GM21825 (cell line): ENCODE measurements around the gene ERC1.

Source experiments
- ATAC-seq: cut with Tn5 transposase; IDR thresholded peaks from one replicate; pipeline ENCODE4 v1.9.1; 2021; ENCODE audit warnings: mild to moderate bottlenecking, moderate library complexity; ENCODE audit not compliant: unreplicated experiment

ERC1 gene

DNA sequence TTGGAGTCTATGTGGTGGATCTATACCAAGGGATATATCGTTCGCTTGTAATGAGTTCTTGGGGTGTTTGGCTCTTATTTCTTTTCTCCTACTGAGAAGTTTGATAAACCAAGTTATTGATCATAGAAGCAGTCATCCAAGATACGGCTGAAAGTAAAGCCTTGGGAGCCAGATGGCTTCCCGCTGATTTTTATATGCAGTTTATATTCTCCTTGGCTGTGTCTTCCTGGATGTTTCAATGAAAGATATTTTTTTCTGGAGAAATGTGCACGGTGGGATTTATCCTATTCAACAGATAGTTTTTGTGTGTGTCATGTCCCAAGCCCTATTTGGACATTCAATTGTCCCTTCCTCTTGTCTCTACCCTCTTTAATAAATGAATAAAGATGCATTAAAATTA lies 289.0 kb downstream of the ERC1 start:
- ATAC-seq = no peak

DNA sequence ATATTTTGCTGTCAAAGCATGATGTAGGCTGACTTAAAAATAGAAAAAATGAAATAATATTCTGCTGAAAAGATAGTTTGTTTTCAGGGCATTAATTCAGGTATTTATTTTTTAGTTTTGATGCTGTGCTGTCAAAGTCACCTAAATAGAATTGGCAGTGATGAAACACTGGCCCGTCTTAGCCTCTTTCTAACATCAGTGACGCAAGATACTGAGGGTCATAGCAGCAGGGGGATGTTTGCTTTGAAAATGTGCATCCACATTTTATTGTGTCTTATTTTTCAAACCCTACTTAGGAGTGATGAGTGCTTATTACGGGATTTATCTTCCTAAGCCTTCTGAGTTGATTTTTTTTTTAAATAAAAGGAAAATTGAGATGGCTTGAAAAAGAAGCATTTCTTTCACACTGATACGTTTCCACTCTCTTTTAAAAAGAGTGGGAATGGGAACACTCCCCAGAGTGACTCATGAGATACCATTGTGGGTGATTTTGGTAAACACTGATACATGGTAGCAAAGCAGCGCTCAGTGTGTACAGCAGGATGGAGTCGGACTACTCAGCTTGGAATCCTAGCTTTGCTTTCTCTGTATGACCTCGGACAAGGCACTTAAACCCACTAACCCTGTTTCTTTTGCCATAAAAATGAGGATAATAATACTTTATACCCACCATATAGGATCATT lies 290.8 kb downstream of the ERC1 start:
- ATAC-seq = no peak

DNA sequence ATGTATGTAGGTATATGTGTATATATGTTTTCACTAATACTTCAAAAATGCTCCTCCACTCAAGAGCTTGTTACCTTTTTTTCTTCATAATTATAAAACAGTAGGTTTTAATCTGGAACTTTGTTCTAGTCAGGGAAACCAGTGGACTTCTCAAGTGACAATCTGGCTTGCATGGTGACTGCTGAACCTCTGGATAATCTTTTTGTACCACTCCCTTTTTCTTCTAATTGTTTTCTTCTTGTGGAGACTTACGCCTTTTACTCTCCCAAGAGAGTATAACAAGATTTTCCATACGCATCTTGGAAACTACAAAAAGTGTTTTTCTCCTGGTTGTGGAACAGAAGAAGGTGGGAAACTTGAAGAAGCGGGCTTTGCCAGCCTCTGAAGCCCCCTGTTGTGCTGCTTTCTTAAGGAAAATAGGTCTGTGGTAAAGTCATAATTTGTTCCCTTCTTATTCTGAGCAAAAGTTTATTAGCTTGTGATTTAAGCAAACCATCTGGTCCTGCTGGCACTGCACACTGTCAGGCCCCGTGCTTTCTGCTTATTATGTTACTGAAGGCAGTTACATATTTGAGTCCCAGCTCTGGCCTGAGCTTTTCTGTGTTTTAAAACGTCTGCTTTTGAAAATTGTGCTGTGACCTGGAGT lies 291.8 kb downstream of the ERC1 start:
- no peak for ATAC-seq

DNA sequence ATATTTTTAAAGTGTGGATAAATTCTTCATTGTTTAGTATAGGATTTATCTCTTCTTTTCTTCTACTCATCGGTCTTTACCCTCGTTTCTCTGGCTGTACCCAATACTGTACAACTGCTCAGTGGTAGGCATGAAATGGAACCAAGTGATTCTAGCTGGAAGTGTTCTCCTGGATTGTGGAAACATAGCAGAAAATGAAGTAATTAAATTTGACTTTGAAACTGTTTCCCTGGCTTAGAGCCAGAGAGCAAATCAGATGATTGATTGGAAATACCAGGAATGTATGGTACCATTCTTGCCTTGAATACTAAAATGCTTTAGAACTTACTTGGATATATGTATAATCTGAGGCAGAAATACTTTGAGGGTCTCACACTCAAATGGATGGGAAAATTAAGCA lies 292.3 kb downstream of the ERC1 start:
- no peak for ATAC-seq

DNA sequence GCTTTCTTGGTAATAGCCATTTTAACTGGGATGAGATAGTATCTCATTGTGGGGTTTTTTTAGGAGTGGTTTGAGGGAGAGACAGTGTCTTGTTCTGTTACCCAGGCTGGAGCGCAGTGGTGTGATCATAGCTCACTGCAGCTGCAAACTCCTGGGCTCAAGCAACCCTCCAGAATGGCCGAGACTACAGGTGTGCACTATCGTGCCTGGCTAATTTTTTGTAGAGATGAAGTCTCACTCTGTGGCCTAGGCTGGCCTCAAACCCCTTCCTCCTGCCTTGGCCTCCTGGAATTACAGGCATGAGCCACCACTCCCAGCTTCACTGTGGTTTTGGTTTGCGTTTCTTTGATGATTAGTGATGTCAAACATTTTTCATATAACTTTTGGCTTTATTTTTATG lies 293.6 kb downstream of the ERC1 start:
- no peak for ATAC-seq

DNA sequence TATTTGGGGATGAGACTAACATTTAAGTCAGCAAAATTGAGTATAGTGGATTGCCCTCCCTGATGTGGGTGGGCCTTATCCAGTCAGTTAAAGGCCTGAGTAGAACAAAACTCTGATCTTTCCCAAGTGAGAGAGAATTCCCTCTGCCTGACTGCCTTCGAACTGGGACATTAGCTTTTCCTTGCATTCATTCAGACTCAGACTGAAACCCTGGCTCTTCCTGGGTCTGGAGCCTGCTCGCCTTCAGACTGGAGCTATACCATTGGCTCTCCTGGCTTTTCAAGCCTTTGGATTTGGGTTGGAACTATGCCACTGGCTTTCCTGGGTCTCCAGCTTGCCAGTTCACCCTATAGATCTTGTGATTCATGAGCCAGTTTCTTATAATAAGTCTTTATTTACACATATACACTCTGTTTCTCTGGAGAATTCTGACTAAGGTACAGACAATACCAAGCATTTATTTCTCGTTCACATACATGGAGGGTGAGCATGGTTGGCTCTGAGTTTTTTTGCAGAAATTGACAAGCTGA lies 296.5 kb downstream of the ERC1 start:
- ATAC-seq = no peak

DNA sequence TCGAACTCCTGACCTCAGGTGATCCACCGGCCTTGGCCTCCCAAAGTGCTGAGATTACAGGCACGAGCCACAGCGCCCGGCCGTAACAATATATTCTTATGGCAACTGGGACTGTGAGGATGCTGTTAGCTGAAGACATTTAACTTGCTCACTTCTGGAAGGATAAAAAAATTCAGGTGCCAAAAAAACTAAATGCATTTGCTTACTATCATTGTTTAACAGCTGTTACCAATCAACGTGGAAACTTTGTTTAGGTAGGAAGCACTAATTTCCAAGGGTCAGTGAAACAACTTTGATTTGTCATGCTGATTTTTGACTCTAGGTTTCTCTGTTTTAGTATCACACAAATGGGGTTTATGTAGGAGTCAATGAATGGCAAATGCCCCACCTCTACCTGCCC lies 297.3 kb downstream of the ERC1 start:
- no peak for ATAC-seq

DNA sequence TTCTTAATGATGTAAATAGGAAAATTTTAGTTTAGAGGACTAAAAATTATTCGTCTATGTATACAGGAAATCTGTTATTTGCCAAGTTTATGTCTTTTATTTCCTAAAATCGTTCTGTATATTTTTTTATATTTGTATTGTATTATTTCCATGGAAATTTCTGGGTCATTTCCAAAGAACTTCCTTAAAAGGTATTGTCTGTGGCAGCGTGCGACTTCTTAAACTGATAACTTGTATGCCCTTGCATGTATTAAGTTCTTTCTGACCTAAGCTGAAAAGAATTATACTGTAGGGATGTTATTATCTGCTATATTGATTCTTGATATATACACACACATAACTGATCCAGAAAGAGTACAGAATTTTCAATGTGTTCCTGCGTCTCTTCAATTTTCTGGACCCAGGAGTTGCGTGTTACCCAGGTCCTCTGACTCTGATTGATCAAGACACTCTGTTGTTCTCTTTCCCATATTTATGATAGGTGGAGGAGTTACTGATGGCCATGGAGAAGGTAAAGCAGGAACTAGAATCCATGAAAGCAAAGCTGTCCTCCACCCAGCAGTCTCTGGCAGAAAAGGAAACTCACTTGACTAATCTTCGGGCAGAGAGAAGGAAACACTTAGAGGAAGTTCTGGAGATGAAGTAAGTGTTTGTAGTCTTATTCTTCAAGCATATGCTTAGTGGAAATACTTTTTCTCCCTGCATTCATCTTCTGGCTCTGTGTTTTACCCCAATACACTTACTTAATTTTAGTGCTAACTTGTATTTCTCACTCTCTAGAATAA lies 298.5 kb downstream of the ERC1 start:
- ATAC-seq = no peak

DNA sequence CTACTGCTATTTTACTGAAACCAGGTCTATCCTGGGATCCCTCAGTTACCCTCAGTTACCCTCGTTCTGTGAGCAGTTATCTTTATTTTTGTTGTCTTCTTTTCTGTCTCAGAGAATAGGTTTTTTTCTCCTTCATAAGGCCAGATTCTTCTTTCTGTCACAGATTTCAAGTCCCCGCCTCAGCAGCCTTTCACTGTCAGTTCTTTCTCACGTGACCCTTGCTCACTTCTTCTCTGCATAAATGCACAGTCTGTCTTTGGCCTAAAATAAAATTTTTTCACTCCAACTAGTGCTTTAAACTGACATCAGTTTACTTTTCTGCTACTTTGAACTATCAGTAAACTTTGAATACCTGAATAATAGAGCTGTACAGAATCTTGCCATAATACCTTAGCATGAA lies 299.7 kb downstream of the ERC1 start:
- ATAC-seq = no peak

DNA sequence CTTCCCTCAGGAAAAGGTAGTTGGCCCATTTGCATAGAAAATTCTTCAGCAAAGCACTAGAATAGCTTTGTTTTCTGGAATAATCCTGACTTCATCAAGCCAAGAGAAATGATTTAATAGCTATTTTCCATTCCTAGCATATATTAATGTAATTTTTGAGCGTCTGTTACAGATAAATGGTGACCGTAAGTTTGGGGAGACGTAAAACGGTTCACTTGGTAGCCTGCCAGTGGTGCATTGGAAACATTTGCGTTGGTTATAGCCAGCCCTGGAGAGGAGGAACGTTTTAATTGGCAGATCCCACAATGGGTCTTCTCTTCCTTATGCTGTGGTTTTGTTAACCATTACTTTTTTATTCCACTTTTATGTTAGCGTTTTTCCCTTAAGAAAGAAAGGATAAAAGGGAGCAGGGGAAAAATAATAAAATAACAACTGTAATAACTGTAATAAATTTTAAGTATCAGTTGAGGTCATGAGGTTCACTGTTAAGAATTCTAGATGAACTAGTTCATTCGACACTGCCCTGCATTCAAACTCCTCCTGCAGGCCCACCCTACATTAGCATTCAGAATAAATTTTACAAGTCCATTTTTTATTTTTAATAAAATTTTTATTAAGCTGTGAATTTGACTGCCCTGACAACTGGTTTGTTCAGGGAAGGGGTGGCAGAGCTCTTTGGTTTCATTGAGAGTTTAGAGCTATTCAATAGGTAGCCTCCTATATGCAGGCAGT lies 300.7 kb downstream of the ERC1 start:
- ATAC-seq = no peak

DNA sequence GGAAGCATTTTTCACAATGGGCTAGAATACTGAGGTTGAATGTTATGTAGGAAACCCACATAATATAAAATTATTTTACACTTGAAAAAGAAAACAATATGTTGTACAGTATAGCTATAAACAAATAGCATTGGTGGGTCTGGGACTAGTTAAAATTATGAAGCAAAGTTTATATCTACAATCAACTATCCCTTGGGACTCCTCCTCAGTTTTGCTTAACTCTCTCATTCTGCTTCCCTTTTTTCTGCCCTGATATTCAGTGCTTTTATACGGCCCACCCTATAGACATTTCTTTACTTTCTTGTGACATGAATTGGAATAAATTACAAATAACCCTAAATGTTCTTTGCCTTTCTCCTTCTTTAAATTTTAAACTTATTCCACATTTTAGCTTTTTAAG lies 302.9 kb downstream of the ERC1 start:
- ATAC-seq = no peak

DNA sequence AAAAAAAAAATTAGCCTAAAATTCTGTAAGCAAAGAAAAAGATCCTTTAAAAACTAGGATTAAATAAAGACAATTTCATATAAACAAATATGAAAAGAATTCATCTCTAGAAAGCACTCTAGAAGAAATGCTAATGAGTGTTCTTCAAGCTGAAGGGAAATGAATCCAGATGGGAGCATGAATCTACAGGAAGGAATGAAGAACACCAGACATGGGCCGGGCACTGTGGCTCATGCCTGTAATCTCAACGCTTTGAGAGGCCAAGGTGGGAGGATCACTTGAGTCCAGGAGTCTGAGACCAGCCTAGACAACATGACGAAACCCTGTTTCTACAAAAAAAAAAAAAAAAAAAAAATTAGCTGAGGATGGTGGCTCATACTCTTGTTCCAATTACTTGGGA lies 306.2 kb downstream of the ERC1 start:
- no peak for ATAC-seq

DNA sequence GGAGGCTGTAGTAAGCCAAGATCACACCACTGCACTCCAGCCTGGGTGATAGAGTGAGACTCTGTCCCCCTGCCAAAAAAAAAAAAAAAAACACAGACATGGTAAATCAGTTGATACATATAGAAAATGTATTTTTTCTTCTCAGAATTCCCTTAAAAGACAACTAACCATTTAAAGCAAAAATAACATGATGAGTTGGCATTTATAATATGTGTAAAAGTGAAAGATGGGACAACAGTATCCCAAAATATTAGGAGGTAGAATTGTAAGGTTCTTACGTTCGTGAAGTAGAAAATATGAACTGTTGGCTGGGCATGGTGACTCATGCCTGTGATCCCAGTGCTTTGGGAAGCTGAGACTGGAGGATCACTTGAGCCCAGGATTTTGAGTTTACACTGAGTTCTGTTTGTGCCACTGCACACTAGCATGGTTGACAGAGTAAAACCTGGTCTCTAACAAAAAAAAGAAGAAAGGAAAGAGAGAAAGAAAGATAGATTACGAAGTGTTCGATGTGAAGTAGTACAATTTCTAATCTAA lies 306.7 kb downstream of the ERC1 start:
- ATAC-seq = no peak

DNA sequence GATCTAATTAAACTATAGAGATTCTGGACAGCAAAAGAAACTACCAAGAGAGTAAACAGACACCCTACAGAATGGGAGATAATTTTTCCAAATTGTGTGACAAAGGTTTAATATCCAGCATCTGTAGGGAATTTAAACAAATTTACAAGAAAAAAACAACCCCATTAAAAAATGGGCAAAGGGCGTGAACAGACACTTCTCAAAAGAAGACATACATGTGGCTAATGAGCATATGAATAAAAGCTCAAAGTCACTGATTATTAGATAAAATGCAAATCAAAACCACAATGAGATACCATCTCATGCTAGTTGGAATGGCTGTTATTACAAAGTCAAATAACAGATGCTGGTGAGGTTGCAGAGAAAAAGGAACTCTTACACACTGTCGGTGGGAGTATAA lies 309.4 kb downstream of the ERC1 start:
- ATAC-seq = no peak

DNA sequence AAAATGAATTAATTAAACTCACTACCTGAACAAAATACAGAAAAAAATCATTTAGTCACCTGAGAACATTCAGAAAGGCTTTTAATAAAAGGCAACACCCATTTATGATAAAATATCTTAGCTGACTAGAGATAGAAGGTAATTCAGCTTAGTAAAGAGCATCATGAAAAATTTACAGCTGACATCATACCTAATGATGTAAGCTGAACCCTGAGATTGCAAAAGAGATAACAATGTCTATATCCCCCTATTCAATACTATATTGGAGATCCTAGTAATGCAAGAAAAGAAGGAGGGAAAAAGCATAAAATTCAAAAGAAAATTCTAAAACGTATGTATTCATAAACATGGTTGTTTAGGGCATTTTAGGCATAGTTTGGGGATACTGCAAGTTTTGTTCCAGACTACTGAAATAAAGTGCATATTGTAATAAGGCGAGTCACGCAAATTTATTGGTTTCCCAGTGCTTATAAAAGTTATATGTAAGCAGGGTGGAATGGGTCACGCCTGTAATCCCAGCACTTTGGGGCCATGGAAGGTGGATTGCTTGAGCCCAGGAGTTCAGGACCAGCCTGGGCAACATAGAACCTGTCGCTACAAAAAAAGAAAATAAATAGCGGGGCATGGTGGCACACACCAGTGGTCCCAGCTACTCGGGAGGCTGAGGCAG lies 311.3 kb downstream of the ERC1 start:
- ATAC-seq = no peak

DNA sequence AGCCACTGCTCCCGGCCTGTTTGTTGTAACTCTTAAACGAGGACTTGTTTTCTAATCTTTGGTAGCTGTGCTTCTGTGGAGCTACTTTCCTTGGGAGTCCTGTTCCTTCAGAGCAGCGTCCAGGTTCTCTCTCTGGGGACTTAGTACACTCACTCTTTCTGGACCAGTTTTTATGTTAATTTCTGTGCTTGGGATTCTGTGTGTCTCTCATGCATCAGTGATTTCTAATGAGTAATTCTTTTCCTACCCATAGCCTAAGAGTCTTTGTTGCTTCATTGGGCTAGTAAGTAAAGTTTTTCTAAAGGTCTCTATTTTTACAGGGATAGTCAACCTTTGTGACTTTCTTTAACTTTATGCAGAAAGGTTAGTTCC lies 314.0 kb downstream of the ERC1 start:
- no peak for ATAC-seq

DNA sequence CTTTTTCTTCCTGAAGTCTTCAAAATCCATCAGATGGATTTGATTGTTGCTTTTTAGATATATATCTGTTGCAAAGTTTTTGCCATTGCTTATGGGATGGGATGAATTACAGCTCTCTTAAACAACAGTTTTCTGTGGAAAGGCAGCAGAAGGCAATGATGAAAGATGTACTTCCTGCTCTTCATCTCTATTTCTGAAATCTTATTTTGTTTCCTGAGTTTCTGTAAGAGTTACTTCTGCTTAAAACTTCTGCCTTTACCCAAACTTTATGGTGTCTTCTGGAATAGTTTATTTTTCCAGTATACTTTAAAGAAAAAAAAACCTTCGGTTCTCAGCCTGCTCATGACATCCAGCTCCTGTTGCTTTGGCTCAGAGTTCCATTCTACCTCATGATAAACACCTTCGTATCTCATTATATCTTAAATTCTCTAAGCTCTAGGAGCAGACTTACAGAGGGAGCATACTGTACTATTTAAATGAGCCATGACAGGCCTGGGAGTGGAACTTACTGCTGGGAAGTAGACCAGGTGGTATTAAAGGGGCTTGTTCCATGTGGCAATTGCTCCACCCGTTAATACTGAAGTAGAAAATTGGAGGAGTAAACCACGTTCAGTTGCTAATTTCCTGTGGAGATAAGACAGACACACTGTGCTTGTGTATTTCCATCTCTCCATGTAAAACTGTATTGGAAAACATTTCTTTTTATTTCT lies 314.9 kb downstream of the ERC1 start:
- ATAC-seq = no peak

DNA sequence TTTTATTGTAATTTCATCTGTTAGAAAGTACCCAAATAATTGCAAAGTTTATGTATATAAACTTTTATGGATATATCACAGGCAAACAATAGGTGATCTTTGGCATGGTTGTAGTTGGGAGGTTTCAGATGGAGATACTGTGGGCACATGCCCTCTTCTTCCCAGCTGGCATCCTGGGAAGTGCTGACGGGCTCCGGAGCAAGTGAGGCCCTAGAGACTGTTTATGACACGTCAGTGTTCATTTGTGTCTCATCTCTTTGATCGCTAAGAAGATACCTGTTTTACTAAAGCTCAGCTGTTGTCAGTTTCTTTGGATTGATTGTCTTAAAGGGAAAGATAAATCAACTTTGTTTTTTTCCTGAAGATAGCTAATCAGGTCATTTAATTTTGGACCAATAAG lies 315.8 kb downstream of the ERC1 start:
- no peak for ATAC-seq

DNA sequence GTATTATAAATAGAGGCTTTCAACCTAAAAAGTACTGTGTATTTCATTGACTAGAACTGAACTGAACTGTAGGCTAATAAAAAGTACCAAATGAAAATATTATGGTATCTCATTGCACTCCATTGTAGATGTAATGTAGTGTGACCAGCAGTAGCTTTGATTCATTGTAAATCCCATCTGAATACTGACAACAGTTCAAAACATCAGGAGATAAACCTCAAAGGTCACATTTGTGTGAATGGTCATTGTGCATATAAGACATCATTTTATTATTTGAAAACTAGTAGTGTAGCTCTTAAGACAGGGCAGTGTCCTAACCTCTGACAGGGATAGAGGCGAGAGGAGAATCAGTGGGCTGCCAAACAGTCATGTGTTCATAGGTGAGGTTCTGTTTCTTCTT lies 316.8 kb downstream of the ERC1 start:
- ATAC-seq = no peak

DNA sequence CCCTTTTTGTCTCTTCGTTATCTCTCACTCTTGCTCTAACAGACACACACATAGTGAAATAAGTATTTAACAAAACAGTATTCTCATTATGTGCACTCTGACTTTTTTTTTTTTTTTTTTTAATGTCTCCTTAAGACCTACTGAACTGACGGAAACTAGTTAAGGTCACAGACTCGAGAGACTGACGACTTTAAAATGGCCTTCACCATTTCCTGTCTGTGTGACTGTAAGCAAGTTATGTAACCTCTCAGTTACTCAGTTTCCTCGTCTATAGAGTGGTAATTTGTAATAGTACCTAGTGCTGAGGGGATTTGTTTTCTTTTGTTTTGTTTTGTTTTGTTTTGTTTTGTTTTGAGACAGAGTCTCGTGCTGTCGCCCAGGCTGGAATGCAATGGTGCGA lies 318.6 kb downstream of the ERC1 start:
- no peak for ATAC-seq
